T-helper 22 cell (primary cell): ENCODE measurements around the gene SLC25A47.
"Not testable (repeated sequence)": the region's sequence is repeated elsewhere in the genome, so short reads cannot be mapped to it uniquely, and the experiment has no call there.

Experiments
- DNase-seq: peaks from one replicate; pipeline ENCODE4 v3.0.0-alpha.2; 2020; ENCODE audit warnings: low read depth

The SLC25A47 gene

DNA sequence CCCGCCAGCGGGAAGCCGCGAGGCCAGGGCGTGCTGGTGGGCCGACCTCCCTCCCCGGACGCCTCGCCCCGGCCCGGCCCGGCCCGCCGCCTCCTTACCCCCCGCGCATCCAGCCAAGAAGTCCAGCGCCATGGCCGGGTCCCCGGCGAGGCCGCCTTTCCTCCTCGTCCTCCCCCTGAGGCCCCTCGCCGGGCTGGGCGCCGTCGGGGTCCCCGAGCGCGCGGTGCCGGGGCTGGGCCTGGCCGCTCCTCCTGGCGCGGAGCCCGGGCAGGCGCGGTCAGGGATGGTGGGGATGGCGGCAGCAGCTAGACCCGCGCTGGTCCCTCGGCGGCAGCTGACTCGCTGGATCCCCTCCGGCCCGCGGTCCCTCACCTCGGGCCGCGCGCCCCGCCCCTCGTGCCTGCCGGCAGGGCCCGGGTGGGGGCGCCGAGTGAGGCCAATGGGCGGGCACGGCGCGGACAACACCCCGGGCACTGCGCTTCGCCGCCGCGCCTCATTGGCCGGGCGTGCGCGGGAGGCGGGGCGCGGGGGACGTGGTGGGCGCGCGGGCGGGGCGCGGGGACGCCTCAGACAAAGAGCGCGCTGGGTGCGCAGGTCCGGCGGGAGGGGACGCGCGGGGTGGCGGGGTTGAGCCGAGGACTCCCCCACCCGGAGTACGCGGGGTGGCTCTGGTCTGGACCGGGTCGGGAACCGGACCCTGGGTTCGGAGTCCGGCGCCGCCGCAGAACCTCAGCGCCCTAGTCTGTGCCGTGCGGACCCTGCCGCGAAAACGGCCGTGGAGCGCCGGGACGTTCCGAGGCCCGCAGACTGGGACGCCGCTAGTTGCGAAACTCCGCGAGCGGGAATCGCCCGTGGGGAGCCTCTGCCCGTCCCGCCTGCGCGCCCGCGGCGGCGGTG, 16.8 kb upstream of the SLC25A47 start, which contains the start of gene SLC25A29:
Gene SLC25A29 (minus strand): TSS at position 344 of the 897 bp plus-strand sequence. CDS start 212 bp downstream, at position 132.
- peak; percentile 61 for DNase-seq

DNA sequence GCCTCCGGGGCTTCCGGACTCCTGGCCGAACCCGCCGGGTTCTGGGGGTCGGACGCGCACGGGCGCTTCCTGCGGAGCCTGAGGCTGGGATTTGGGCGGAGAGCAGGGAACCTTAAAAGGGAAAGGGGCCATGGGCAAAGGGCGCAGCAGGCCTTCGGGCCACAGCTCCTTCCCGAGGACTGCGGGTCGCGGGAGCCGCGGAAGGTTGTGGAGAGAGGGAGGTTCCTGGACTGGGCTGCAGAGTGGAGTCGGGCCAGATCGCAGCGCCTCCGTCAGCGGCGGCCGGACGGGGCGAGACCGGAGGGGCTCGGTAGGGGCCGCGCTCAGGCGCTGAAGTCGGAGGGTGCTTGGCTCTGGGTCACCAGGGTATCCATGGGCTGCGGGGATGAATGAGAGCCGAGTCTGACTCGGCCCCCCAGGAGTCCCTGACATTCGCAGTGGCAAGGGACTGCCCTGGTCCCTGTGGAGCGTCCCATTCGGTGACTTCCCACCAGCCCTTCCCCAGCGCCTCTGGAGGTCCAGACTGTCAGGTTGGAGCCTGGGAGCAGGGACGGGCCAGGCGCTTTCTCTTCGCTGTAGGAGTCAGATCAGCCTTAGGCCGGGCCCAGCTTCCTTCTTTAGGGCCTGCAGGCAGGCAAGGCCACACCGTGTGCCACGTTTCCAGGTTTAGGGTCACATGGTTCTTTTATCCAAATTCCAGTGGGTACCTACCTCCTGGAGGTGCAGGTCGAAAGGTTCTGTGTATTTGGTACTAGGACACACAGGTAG, 16.0 kb upstream of the SLC25A47 start:
- no peak for DNase-seq

- no peak for DNase-seq
Measured at GRCh38 chr14:100307766-100308426, 15.2 kb upstream of the SLC25A47 start.

DNA sequence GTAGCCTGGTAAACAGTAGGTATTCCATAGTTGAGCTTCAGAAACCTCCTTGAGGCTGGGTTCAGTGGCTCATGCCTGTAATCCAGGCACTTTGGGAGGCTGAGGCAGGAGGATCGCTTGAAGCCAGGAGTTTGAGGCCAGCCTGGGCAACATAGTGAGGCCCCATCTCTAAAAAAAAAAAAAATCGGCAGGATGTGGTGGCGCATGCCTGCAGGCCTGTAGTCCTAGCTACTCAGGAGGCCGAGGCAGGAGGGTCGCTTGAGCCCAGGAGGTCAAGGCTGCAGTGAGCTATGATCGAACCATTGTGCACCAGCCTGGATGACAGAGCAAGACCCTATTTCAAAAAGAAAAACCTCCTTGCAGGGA, 14.7 kb upstream of the SLC25A47 start:
- not testable (repeated sequence) for DNase-seq

DNA sequence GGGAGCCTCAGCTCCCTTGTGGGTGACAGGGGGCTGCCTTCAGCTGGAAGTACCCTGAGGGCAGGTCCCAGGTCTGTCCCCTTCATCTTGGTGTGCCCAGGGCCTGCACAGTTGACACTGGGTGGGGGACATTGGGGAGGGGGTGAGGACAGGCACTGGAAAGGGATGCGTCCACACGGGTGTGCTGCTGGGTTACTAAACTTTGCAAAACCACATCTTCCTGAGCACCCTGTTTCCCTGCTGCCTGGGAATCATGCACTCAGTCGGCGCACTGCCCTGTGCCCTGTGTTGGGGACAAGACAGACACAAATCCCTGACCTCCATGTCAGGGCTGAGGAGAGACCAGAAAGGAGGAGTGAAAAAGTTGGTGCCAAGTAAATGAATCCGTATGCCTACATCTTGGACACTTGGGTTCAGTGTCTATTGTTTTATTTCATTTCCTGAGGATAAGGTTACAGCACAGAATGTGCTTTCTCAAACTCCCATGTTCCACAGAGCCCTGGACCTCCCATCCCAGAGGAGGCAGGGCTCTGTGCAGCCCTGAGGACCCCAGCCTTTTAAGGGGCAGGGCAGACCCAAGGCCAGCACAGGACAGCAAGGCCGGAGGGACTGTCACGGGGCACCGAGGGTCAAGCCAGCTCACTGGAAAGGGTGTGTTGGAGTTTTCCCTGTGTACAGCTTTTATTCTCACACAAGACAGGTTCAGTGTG, 14.0 kb upstream of the SLC25A47 start:
- DNase-seq, result no peak

DNA sequence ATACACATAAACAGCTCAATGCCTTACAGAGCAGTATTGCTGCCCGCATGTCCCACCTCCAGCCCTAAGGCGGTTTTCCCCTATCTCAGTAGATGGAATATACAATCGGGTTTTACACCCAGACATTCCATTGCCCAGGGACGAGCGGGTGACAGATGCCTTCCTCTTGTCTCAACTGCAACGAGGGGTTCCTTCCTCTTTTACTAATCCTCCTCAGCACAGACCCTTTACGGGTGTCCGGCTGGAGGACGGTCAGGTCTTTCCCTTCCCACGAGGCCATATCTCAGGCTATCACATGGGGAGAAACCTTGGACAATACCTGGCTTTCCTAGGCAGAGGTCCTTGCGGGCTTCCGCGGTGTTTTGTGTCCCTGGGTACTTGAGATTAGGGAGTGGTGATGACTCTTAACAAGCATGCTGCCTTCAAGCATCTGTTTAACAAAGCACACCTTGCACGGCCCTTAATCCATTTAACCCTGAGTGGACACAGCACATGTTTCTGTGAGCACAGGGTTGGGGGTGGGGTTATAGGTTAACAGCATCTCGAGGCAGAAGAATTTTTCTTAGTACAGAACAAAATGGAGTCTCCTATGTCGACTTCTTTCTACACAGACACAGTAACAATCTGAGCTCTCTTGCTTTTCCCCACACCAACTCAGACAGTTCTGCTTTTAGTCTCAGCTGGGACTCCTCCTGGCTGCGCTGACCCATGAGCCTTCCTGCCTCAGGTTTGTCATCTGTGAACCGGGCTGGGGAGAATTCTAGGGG, 10.8 kb upstream of the SLC25A47 start:
- not testable (repeated sequence) for DNase-seq

DNA sequence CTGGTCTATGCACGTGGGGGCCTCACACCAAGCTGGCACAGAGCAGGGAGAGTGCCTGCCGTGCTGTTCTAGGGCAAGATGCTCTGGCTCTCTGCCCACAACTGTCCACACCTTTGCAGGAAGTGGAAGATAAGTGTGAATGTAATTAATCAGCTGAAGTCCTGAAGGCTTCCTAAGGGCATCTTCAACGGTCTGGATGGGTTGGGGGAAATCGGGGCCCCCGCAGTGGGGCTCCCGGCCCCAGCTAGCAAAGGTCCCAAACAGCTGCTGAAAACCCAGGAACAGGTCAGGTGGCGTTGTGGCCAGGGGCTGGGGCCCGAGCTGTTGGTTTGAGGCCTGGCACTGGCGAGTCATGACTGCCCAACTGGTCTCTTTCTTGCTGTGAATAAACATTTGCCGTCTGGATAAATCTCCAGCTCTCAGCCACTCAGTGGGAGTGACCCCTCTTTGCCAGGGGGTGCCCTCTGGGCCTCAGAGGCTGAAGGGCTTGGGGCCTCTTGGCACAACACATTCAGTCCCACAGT, 10.2 kb upstream of the SLC25A47 start:
- no peak for DNase-seq

GRCh38 chr14:100313464-100314230, 9.5 kb upstream of the SLC25A47 start:
- DNase-seq, result no peak

- DNase-seq, result no peak
Measured at GRCh38 chr14:100314724-100315123, 8.4 kb upstream of the SLC25A47 start.

GRCh38 chr14:100317389-100317788, 5.8 kb upstream of the SLC25A47 start:
- DNase-seq, result no peak

DNA sequence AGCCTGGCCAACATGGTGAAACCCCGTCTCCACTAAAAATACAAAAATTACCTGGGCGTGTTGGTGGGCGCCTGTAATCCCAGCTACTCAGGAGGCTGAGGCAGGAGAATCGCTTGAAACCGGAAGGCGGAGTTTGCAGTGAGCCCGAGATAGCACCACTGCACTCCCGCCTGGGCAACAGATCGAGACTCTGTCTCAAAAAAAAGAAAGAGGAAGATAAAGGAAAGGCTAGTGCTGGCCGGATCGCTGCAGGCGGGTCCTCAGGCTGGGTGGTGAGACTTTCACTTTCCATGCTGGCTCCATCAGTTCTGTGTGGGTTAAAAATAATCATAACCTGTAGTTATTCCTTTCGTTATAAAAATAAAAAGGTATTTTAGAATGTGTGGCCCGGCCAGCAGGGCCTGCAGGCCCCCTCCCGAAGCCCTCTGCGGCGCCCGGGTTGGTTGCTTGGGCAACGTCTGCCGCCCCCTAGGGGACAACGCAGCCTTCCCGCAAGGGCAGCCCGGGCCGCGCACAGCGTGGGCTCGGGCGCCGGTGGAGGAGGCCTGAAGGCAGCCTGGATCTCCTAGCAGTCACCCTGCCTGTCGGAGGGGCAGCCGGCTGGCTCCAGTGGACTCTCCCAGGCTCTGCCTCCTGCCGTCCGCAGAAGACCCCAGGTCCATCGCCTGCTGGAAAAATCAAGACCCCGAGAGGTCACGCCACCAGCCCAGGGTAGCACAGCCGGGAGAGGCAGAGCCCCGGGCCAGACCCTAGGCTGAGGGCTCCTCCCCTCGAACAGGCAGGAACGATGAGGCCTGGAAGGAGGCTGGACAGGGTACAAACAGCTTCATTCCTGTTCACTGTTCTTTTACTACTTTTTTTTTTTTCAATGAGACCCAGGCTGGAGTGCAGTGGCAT, 5.0 kb upstream of the SLC25A47 start:
- no peak for DNase-seq

- no peak for DNase-seq
Measured at GRCh38 chr14:100320157-100320856, 2.8 kb upstream of the SLC25A47 start.

DNA sequence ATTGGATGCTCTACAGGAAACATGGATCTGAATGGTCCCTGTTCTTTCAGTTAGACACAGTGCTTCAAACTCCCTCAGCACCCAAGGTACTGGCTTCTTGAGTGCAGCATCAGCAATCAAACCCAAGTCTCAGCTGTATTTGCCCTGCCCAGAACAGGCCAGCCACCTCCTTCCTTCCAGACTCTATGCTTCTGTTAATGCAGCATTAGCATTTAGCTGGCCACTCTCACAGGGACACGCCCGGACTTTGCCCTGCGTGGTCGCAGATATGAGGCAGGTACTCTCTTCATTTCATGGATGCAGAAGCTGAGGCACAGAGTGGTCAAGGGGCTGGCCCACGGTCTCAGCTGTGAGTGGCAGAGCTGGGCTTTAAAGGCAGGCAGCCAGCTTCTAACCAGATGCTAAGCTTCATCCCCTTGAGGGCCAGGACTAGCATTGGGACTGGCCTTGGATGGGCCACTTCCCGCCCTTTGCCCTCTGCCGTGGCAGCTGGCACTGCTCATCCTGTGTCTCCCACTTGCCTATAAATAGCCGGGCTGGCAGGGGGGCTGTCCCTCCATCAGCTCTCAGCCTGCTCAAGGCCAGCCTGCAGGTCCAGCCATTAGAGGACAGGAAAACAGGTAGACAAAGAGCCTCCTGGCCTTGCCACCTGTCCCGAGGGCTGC, 1.5 kb upstream of the SLC25A47 start:
- DNase-seq, result no peak

- no peak for DNase-seq
Measured at GRCh38 chr14:100322138-100322957, 791 bp upstream of the SLC25A47 start.

GRCh38 chr14:100323942-100324307, 786 bp downstream of the SLC25A47 start:
- no peak for DNase-seq

- no peak for DNase-seq
Measured at GRCh38 chr14:100325231-100325632, 2.1 kb downstream of the SLC25A47 start.

DNA sequence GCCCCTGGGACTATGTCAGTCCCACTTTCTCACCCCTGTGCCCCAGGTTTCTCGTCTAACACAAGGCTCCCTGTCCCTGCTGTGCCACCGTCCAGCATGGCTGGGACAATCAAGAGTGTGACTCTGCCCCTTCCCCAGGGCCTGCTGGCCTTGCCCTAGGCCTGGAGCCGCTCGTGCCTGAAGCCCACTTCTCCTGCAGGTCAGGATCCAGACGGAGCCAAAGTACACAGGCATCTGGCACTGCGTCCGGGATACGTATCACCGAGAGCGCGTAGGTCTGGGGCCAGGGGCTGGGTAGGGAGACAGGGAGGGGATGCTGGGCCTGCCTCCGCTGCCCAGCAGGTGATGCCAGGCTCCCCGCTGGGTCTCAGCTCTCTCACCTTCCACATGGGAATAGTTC, 2.8 kb downstream of the SLC25A47 start:
- DNase-seq, result no peak
